ENCODE data around the gene TFB1M.
"Not testable (repeated sequence)": the region's sequence is repeated elsewhere in the genome, so short reads cannot be mapped to it uniquely, and the experiment has no call there.

TFB1M gene

DNA sequence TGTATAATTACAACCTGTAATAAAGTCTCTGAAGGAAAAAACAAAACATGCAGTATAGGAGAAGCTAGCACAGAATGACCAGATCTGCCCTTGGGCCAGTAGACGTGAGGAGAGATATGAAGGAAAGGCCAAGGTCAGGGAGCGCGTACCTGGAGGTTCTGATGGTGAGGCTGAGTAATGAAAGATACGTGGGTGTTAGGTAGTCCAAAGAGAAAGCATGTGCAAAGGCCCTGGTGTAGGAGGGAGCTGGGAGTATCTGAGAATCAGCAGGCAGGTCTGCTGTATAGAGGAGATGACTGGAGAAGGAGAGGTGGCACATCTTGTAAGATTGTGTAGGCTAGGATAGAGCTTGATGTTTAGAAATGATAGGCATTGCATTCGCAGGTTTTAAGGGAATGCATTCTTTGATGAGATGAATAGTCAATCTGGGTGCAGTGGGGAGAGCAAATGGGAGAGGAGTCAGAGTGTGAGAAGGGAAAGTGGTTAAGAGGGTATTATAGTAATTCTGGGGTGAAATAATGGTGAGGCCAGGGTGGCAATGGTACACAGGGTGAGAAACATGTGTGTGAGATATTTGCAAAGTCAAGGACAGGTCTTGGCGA is 15.9 kb upstream of the TFB1M start:
- DNase-seq (ENCODE audit: low read depth in 2 of 2, low spot score in 1 of 2), result no peak

DNA sequence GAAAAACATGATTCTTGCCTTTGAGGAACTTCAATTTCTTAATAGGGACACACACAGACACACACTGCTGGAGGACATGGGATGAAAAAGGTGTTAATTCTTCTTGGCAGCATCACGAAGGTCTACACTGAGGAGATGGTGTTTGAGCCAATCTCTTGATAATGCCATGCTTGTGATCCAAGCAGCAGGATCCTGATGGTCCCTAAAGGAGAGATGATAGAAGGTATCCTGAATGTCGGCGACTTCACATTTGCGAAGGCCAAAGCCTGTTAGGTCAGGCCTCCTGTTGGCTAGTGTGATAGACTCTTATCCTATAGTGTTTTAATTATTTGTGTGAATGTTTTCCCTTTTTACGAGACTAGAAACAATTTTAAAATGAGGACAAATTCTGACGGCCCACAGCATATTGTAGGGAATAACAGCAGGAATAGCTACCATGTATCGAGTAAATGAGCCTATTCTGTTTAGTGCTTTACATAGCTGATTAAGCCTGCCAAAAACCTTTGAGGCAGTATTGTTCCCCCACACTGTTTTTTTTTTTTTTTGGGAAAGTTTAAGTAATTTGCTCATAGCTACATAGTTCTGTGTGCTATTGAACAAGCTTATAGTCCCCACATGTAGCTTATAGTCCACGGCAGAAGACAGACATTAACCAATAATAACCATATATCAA is 15.3 kb upstream of the TFB1M start:
- DNase-seq (ENCODE audit: low read depth in 2 of 2, low spot score in 1 of 2), result no peak

DNA sequence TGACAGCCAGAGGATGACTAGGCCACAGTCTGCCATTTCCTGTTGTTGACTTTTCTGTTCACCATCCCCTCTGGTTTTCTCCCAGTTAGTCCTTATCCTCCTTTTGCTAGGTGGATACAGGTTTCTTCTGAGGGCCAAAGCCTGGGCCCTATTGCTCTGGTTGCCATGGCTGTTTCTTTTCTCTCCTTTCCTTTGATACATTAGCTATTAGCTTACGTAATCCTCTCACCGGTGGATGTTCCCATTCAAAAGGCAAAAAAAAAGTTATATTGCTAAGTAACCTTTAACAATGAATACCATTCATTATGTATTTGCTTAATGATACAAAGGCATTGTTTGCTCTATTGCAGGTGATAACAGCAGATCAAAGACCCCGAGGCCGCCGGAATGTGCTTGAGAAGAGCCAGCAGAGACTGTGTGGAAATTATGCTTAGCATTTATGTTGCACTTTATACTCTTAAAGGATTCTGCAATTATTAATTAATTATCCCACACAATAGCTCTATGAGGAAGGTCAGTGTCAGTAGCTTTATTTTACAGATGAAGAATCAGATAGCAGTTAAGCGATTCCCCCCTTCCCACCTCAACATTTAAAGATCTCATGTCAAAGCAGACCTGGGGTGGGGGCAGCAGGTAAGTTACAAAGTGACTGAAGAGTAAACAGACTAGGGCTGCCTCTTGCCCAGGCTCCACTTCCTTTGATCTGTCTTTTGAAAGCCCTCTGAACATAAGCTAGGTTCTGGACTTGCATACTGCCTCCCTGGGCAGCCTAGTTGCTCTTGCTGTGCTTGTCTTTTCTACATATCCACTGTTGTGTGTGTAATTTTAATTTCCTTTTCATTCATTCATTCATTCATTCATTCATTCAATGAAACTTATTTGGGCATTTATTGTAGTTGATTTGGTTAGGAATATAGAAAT is 14.5 kb upstream of the TFB1M start:
- no peak for DNase-seq (ENCODE audit: low read depth in 2 of 2, low spot score in 1 of 2)

DNA sequence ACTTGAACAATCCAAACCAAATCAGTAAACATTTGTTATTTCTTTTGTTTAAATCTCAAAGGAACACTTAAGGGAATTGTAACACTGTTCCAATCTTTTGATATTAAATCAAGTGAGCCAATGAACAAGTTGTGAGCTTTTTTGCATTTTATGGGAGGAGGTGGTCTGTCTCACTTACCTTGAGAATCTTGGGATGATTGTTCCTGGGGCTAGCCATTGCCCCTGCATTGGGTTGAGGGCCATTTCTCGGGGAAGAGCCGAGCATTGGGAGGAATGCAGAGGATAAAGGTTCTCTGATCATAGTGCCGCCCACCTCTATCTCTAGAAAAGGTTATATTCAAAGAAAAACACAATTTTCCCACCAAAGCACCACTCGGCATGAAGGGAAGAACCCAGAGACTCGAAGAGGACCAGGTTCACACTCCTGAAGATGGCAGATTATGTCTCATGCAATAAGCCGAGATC is 13.8 kb upstream of the TFB1M start:
- DNase-seq (ENCODE audit: low read depth in 2 of 2, low spot score in 1 of 2), result no peak

DNA sequence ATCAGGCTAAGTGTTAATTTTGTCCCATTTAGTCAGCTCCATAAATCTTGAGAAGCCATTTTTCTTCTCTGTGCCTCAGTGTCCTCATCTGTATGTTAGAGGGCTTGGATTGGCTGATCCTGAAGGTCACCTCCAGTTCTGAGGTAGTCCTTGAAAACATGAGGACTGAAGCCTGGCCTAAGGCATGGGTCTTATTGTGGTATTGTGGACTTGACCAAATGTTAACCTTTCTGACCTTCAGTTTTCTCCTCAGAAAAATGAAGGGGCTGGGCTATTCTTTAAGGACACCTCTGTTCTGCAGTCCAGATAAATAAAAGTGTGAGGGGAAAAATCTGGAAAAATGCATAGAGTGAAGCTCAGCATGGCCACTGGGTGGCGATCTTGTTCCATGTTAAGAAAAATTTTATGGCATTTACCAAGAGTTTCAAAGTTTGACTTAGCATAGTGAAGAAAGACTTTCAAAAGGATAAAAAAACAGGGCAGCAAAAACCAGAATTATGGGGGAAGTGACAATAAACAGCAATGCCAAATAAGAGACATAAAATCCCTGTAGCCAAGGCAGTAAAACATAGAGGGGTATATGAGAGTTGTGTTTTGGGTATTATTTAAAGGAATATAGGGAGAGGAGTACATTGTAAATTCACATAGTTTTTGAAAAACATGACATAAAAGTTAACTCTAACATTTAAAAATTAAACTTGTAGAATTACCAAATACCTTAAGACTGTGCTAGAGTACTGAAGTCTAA is 13.2 kb upstream of the TFB1M start:
- DNase-seq (ENCODE audit: low read depth in 2 of 2, low spot score in 1 of 2), result peak; percentile 30 to 33

DNA sequence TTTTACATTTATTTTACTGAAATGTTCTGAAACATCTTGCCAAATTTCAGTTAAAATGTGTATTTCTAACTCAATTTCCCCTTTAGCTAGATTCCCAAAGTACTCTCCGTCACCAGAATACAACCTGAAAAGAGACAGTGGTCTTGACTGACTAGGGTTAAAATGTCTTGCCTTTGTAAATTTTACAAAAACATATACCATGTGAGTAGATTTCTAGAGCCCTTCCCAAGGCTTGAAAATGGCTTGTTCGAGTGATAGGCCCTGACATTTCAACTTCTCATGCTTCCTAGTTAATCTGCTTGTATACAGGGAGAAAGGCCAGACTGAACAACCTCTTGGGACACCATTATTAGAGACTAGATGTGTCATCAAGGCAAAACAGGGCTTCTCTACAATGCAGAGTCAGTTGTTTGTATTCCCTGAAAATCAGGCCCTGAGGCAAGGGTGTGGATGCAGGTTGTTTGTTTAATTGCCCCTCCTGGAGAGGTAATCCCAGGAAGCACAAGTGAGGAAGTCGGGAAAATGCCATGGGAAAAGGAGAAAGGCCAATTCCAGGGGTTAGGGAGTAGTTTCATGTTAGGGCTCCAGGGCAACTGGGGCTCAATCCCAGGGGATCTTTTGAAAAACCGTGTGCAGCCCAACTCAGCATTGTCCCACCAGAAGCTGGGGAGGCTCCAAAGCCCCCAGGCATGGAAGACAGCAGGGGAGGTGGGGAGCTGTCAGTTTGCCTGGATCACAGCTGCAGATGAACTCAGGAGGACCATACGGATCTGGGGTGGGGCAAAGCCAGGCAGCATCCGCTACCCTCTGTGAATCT is 11.6 kb upstream of the TFB1M start:
- DNase-seq (ENCODE audit: low read depth in 2 of 2, low spot score in 1 of 2), result no peak

DNA sequence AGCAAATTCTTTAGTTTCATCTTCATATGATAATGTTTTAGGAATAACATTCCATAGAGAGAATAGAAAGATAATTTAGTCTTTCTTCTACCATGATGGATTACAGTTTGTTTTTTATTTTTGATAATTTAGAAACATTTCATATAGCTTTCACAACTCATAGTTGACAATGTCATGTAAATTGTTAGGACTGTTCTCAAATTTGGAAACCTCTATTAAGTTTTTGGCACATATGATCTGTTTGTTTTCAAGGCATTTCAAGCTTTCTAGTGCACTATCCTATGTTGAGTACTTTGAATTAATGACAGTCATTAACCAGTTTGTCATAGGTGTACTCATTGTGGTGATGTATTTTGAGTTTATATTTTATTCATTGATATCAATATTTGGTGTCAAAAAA is 10.7 kb upstream of the TFB1M start:
- no peak for DNase-seq (ENCODE audit: low read depth in 2 of 2, low spot score in 1 of 2)

DNA sequence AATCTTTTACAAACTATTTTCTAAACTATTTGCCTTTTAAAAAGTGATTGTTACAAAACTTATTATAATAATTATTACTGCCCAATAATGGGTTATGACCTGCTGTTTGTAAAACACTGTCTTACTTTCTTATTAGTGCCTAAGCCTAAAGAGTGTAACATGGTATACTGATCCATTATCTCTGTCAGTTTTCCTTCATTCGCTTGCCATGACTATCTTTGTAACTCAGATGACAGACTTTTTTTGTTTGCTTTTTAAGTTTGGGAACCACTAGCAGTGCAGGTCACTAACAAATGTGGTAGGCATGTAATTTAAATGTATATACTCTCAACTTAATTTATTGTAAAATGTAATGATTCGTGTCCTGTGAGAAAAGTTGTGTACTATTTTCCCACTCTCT is 9.9 kb upstream of the TFB1M start:
- DNase-seq (ENCODE audit: low read depth in 2 of 2, low spot score in 1 of 2), result no peak

DNA sequence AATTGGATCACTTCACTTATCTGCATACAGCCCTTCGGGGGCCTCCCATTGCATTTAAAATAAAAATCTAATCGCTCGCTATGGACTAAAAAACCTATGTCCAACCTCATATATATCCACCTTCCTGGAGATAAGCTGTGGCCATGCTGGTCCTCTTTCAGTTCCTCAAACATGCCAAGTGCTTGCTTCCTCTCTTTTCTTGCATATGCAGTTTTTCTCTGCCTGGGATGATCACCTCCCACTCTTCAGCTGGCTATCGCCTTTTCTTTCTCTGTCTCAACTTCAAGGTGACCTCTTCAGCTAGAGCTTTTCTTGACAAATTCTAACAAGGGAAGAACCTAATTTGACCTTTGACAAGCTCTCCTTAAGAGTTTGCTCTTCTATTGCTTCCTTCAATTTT is 5.6 kb upstream of the TFB1M start:
- DNase-seq (ENCODE audit: low read depth in 2 of 2, low spot score in 1 of 2), result no peak

DNA sequence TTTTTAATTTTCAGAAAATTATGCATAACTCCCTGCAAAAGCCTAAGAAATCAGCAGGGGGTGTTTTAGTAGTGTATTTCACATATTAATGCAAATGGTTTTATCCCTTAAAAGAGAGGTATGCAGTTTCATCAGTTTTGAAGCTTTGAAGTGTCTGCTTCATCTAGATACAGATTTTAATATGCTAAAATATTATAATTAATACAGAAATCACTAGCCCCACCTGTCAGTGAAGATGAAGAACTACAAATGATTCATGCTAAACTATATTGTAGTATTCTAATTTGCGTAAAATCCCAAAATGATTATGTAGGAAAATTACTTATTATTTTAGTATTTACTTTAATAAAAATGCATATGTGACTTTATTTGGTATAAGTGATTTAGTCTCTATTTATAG is 2.9 kb upstream of the TFB1M start:
- no peak for DNase-seq (ENCODE audit: low read depth in 2 of 2, low spot score in 1 of 2)

DNA sequence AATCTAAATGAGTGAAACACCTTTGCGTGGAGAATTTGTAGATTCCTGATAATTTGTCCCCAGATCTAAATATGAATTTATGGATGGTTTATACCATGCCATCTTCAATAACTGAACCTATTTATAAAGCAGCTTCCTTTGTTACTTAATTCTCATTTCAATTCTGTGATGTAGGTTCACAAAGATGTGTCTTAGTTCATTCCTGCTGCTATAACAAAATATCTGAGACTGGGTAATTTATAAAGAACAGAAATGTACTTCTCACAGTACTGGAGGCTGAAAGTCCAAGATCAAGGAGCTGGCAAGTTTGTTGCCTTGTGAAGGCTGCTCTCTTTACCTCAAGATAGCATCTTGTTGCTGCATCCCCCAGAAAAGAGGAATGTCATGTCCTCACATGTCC is 2.1 kb upstream of the TFB1M start:
- DNase-seq (ENCODE audit: low read depth in 2 of 2, low spot score in 1 of 2), result no peak

DNA sequence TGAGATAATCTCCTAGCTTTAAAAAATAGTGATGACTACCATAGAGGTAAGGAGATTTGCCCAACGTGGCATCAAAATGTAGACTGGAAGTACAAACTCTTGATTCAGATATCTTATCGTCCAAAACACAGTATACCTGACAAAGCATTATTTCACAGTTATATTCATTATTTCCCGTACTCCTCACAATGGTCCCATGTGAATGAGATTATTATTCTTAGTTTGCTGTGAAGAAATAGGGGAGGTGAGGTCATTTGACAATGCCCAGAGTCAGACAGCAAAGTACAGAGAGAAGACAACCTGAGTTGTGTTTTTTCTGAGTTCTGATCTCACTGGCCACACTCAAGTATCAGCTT is 1.2 kb upstream of the TFB1M start:
- no peak for DNase-seq (ENCODE audit: low read depth in 2 of 2, low spot score in 1 of 2)

DNA sequence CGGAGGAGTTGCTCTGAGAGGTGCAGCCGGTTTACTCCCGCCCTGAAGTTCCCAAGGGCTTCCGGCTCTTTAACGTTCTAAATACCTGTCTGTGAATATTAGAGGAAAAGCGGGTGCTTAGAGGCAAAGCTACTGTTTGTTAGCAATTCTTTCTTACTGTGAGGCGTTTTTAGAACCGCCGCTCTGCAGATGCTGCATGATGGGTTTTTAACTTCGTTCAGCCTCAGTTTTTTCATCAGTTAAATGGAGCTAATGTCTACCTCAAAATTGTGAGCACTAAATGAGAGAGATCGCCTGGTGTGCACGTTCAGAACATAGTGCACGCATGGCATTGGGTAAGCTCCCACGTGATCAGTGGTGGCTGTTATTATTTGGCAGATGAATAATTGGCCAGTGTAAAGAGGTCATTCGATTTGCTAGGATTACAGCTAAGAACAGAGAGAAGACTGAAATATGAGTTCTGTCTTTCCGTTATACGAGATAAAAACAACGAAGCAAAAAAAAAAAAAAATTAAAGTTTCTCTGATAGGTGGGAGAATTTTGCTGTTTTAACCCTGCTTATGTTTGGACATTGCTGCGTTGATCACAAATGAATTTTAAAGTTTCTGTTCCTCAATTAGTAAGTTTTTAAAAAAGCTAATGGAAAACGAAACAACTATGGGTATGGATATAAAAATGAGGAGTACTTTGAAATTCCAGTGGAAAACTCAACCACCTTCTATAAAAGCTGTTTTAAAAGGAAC is 660 bp upstream of the TFB1M start:
- no peak for DNase-seq (ENCODE audit: low read depth in 2 of 2, low spot score in 1 of 2)

DNA sequence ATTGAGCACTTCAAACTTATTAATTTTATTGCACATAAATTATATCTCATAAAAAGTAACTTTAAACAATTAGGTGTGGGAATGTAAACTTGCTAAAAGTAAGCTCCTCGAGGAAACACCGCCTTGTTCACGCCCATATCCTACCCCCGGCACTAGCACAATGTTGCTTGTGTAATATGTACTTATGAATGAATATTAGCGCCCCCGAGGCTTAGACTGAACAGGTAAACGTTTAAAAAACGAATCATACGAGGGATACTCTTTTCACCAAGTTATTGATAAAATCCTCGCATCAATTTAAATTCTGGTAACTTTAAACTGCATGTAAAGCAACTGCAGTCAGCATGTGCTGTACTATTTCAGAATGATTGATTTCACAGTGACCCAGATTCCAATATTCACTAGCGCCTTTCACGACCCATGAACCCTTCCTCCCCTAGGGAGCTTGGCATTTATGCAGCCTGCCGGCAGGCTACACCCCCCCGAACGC is 637 bp downstream of the TFB1M start:
- peak in 1 of 2 donors; percentile 2 for DNase-seq (ENCODE audit: low read depth in 2 of 2, low spot score in 1 of 2)

DNA sequence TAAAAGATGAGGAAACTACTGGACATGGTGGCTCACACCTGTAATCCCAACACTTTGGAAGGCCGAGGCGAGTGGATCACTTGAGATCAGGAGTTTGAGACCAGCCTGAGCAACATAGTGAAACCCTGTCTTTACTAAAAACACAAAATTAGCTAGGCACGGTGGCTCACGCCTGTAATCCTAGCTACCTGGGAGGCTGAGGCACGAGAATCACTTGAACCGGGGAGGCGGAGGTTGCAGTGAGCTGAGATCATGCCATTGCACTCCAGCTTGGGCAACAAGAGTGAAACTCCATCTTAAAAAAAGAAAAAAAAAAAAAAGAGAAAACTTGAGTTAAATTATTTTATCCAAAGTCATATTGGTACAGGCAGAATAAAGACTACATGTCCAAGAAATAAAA is 1.3 kb downstream of the TFB1M start:
- not testable (repeated sequence) for DNase-seq (ENCODE audit: low read depth in 2 of 2, low spot score in 1 of 2)

DNA sequence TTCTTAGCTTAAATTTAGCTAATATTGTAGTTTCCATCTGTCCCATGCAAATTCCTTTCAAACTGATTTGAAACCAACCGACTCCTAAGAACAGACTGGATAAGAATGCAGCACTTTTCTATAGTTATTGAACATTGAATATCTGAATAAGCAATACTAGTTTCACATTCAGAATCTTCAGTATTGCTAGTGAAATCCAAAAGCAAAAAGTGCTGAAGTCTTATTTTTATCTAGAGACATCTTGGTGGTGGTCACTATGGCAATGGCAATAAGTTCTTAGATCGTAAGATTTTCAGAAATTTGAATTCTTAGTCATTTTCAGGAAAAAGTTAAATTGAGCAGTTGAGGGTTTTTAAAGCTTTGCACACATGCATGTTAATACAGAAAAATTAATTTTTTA is 2.7 kb downstream of the TFB1M start:
- DNase-seq (ENCODE audit: low read depth in 2 of 2, low spot score in 1 of 2), result no peak

DNA sequence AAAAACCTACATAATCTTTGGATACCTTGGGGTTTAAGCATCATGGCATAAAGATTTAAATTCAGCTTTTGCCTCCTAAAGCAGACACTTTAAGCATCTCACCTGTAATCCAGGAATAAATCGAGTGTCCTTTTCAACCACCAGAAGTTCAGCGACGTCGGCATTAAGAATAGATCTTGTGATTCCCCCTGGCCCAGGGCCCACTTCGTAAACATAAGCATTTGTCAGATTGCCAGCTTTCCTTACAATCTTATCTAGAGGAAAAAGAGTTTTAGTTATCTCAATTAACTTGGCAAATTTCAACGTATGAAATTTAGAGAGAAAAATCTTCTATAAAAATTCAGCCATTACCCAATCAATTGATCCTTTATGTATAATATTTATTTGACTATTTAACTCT is 3.2 kb downstream of the TFB1M start:
- DNase-seq (ENCODE audit: low read depth in 2 of 2, low spot score in 1 of 2), result no peak

DNA sequence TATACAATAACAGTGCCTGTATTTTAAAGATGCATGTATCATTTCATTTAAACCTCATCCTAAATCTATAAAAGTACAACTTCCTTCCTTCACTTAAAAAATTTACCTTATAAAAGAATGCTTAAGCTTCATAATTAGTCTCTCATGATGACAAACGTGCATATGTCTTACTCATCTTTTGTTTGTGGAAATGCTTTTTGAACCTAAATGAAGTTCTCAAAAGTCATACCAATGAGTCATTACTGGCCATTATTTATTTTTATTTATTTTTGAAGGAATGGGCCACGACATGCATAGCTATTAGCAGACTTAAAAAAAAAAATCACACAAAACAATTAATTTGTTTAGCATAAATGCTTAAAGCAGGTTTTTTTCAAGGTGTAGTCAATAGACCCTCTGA is 3.7 kb downstream of the TFB1M start:
- DNase-seq (ENCODE audit: low read depth in 2 of 2, low spot score in 1 of 2), result no peak

DNA sequence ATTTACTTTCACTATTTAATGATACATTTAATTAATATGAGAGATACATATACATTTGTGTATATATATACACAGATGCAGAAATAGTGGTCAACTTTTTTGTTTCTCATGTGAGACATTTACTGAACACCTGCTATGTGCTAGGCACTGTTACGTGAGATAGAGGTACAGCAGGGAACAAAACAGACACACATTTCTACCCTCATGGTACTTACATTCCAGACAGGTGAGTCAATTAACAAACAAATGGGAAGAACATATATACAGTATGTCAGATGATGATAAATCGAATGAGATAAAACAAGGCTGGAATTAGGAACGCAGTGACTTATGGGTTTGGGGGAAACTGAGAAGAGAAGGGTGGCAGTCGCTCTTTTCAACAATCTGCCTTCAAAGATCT is 5.1 kb downstream of the TFB1M start:
- DNase-seq (ENCODE audit: low read depth in 2 of 2, low spot score in 1 of 2), result no peak

DNA sequence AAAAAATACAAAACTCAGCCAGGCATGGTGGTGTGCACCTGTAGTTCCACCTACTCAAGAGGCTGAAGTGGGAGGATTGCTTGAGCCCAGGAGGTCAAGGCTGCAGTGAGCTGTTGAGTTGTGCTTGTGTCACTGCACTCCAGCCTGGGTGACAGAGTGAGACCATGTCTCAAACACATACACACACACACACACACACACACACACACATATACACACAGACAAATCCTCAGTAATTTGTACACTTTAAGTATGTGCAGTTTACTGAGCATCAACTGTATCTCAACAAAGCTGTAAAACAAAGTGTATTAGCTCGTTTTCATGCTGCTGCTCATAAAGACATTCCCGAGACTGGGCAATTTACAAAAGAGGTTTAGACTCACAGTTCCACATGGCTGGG is 7.3 kb downstream of the TFB1M start:
- no peak for DNase-seq (ENCODE audit: low read depth in 2 of 2, low spot score in 1 of 2)
